Mucosa of stomach (tissue), 1 donor: ENCODE results near the gene ACD.

Source experiments
- H3K27me3 ChIP-seq: one replicate; pipeline ENCODE4 v1.7.0; 2013; ENCODE audit warnings: mild to moderate bottlenecking, low read length; ENCODE audit not compliant: control insufficient read depth, insufficient read depth
- H3K36me3 ChIP-seq: one replicate; pipeline ENCODE4 v1.7.0; 2013; ENCODE audit warnings: low read length; ENCODE audit not compliant: control insufficient read depth, insufficient read depth
- H3K4me1 ChIP-seq: one replicate; pipeline ENCODE4 v1.7.0; 2013; ENCODE audit warnings: mild to moderate bottlenecking, low read length; ENCODE audit not compliant: control insufficient read depth, insufficient read depth
- H3K4me3 ChIP-seq: one replicate; pipeline ENCODE4 v1.7.0; 2013; ENCODE audit warnings: low read length
- H3K9ac ChIP-seq: one replicate; pipeline ENCODE4 v1.7.0; 2013; ENCODE audit warnings: mild to moderate bottlenecking, low read length, moderate library complexity
- H3K9me3 ChIP-seq: one replicate; pipeline ENCODE4 v1.7.0; 2013; ENCODE audit warnings: mild to moderate bottlenecking, low read length, moderate library complexity; ENCODE audit not compliant: control insufficient read depth
- donor health status: Pancreatic carcinoma.

The ACD gene

GRCh38 chr16:67673712-67674580, 13.9 kb upstream of the ACD start:
- Histone ChIP-seq H3K27me3 (no peaks in the 10 kb centered on the region), H3K4me3 (no peak overlapping the region), H3K9me3 (no peaks in the 10 kb centered on the region), H3K36me3 (no peaks in the 10 kb centered on the region), H3K9ac (no peak overlapping the region), H3K4me1 (peaks cover 28% of the 10 kb centered on the region)

GRCh38 chr16:67672739-67673662, 12.9 kb upstream of the ACD start:
- Histone ChIP-seq H3K9ac (no peak overlapping the region), H3K4me3 (no peak overlapping the region), H3K9me3 (no peaks in the 10 kb centered on the region), H3K27me3 (no peaks in the 10 kb centered on the region), H3K36me3 (no peaks in the 10 kb centered on the region), H3K4me1 (peaks cover 31% of the 10 kb centered on the region)

DNA sequence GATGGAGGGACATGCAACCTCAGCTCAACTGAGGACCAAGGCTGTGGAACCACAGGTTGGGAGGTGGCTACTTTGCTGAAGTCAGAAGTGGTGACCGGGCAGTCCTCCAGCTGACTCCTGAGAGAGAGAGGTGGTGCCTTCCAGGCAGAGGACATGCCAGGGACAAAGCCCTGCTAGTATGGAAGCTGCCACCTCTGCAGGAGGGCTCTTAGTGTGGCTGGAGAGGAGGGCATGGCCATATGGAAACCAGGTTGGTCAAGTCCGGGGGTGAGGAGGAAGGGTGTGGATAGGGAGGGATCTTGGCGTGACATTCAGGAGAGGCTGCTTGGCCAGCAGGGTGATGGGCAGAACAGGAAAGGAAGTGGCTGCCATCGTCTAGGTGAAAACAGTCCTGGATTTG, 12.2 kb upstream of the ACD start:
- Histone ChIP-seq H3K27me3 (no peaks in the 10 kb centered on the region), H3K4me1 (peaks cover 38% of the 10 kb centered on the region), H3K9ac (no peak overlapping the region), H3K9me3 (no peaks in the 10 kb centered on the region), H3K4me3 (no peak overlapping the region), H3K36me3 (no peaks in the 10 kb centered on the region)

- Histone ChIP-seq H3K9me3 (no peaks in the 10 kb centered on the region), H3K36me3 (no peaks in the 10 kb centered on the region), H3K4me3 (no peak overlapping the region), H3K27me3 (no peaks in the 10 kb centered on the region), H3K9ac (no peak overlapping the region), H3K4me1 (peaks cover 36% of the 10 kb centered on the region)
Measured at GRCh38 chr16:67669499-67670101, 9.5 kb upstream of the ACD start.

DNA sequence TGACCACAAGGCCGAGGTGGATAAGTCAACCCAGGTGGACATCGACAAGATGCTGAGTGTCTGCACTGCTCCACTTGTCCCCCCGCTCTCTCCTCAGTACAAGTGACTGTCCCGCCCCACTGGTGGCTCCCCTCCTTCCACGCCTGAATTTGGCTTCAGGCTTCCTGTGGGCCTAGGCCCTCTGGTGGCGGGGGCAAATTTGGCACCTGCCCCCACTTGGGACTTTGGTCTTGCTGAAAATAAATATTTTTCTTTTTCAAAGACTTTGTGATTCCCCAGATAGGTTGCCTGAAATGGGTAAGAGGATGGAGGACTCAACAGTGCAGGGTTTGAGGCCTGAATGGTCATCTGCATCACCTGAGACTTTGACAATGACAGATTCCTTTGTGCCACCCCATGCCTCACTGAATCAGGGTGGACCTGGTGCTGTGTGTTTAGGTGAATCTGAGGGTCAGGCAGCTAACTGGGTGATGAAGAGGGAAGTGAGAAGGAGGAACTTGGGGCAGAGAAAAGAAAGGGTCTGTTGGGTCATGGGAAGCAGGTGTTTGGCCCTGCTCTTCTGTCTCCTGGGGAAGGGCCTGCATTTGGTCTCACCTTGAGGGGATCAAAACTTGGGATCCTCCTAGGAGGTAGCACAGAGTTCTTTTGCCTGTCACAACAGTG, 8.6 kb upstream of the ACD start:
- Histone ChIP-seq H3K9ac (no peak overlapping the region), H3K4me3 (no peak overlapping the region), H3K27me3 (no peaks in the 10 kb centered on the region), H3K36me3 (no peaks in the 10 kb centered on the region), H3K9me3 (no peaks in the 10 kb centered on the region), H3K4me1 (peaks cover 28% of the 10 kb centered on the region)

- Histone ChIP-seq H3K9ac (no peak overlapping the region), H3K36me3 (no peaks in the 10 kb centered on the region), H3K9me3 (no peaks in the 10 kb centered on the region), H3K4me1 (peaks cover 21% of the 10 kb centered on the region), H3K4me3 (no peak overlapping the region), H3K27me3 (no peaks in the 10 kb centered on the region)
Measured at GRCh38 chr16:67667817-67668494, 7.9 kb upstream of the ACD start.

GRCh38 chr16:67667453-67667816, 7.4 kb upstream of the ACD start:
- Histone ChIP-seq H3K36me3 (no peaks in the 10 kb centered on the region), H3K27me3 (no peaks in the 10 kb centered on the region), H3K4me1 (peaks cover 19% of the 10 kb centered on the region), H3K4me3 (no peak overlapping the region), H3K9me3 (no peaks in the 10 kb centered on the region), H3K9ac (peak overlapping the region; percentile 52)

GRCh38 chr16:67666559-67667452, 6.7 kb upstream of the ACD start, which contains the start of the genes C16orf86 and ENKD1:
C16orf86 (plus strand) TSS chr16:67666814; CDS start chr16:67666971, 157 bp downstream.
ENKD1 (minus strand) TSS chr16:67666750; CDS start chr16:67666442, 308 bp downstream.
- Histone ChIP-seq H3K4me3 (peak within 1 kb of the TSS; percentile 61), H3K9me3 (no peaks in the 10 kb centered on the region), H3K27me3 (no peaks in the 10 kb centered on the region), H3K36me3 (no peaks in the 10 kb centered on the region), H3K9ac (peak within 1 kb of the TSS; percentile 52), H3K4me1 (peaks cover 19% of the 10 kb centered on the region)

DNA sequence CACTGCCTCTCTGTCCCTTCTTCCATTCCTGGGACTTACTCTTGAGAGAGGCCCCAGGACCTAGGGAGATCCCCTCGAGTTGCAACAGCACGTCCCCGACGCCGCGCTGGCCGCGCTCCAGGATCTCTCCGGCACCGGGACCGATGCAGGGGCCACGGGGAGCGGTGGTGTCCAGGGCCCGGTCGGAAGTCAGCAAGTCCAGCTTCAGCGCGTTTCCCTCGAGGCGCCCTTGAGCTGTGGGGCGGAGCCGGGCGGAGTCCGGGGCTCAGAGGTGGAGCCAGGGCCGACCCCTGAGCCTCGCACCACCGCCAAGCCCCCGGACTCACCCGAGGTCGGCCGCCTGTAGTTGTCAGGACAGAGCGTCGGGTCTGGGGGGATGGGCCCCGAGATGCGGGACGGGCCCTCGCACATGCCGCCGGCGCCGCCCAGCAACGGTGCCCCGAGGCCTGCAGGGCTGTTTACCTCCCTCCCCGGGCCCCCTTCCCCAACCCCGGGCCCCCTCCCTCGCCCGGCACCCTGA, 6.0 kb upstream of the ACD start:
- peak overlapping the region; percentile 61 for H3K4me3 ChIP-seq
- no peaks in the 10 kb centered on the region for H3K27me3 ChIP-seq
- no peaks in the 10 kb centered on the region for H3K36me3 ChIP-seq
- no peaks in the 10 kb centered on the region for H3K9me3 ChIP-seq
- peak overlapping the region; percentile 52 for H3K9ac ChIP-seq
- H3K4me1 ChIP-seq = peaks cover 25% of the 10 kb centered on the region

DNA sequence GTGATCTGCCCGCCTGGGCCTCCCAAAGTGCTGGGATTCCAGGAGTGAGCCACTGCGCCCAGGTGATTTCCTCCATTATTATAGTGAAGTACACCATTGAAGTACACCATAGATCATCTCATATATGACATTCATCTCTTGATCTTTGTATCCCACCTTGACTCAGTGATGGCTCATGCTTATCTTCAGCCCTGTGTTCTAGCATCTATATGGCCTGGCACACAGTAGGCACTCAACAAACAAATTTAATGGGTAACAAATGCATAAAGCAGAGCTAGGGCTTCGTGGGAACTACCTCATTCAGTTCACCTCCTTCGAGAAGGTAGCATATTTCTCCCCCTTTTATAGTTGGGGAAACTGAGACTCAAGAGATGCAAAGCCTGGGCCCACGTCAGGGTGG, 5.5 kb upstream of the ACD start:
- H3K4me3 ChIP-seq = peak overlapping the region; percentile 61
- H3K9ac ChIP-seq = no peak overlapping the region
- no peaks in the 10 kb centered on the region for H3K27me3 ChIP-seq
- H3K36me3 ChIP-seq = no peaks in the 10 kb centered on the region
- H3K4me1 ChIP-seq = peaks cover 27% of the 10 kb centered on the region
- H3K9me3 ChIP-seq = no peaks in the 10 kb centered on the region
